Ovary (tissue), 3 donors: ENCODE data around the gene HRC.
"Not testable (repeated sequence)": the region's sequence is repeated elsewhere in the genome, so short reads cannot be mapped to it uniquely, and the experiment has no call there.

Experiments used
- CTCF ChIP-seq, 3 donors: fragments of 450-650 bp in 2 of 3; fragments of 200-600 bp in 1 of 3; IDR thresholded peaks; one replicate each; pipeline versions ENCODE4 v1.5.1 to v1.8.0; 2016 to 2022; ENCODE audit warnings: antibody characterized with exemption in 3 of 3, mild to moderate bottlenecking in 1 of 3
- POLR2A ChIP-seq: fragments of 450-650 bp; IDR thresholded peaks from one replicate; pipeline ENCODE4 v1.6.1; 2017; ENCODE audit warnings: antibody characterized with exemption, mild to moderate bottlenecking, moderate library complexity
- donor health status: DM: no; HTN: no; CAD: no.

DNA sequence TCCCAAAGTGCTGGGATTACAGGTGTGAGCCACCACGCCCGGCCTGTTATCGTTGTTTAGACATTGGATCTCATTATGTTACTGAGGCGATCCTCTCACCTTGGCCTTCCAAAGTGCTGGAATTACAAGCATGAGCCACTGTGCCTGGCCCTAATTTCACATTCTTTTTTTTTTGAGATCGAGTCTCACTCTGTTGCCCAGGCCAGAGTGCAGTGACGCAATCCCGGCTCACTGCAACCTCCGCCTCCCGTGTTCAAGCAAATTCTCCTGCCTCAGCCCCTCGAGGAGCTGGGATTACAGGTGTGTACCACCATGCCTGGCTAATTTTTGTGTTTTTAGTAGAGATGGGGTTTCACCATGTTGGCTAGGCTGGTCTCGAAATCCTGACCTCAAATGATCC, 31.9 kb downstream of the HRC start:
- not testable (repeated sequence) for TF ChIP-seq CTCF (IDR thresholded peaks at IDR 0.05); POLR2A
